Activated CD4-positive, alpha-beta T cell treated with anti-CD3 and anti-CD28 coated beads for 48 hours (primary cell): ENCODE data around the gene FAM72B.
"Not testable (repeated sequence)": the region's sequence is repeated elsewhere in the genome, so short reads cannot be mapped to it uniquely, and the experiment has no call there.

Experiments used
- DNase-seq: peaks from one replicate; pipeline ENCODE4 v3.0.0-alpha.2; 2020

The FAM72B gene

DNA sequence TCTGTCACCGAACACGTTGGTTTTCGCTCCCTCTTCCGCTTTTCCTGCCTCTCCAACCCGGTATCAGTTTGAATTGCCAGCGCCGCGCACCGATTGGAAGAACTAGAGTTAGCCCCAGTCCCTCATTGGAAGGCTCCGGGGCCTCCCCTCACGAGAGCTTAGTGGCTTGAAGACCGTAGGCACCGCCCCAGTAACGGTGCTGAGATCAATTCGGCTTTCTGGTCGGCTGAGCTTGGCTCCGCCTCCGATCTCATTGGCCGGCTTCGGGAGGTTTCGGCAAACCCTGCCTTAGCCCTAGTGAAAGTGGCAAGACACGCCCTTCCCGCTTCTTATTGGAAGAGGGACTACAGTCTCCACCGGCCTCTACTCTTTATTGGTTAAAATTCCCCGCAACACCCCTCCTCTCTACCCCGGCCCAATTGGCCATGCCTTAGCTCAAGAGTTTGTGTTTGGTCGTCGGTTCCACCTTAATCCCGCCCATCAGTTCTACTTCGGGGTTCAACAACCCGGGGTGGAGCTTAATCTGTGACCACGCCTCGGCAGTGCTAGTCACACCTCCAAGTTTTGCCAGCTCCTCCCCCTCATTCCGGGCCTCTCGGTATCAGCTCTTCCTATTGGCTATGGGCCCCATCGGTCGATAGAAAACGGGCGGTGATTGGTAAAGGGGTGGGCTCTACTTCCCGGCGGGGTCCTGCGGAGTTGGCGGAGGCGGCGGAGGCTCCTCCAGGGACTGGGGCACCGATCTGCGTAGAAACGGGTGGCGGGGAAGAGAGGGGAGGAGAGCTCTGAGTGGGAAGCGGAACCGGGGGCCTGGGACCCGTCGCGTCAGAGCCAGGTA lies at the start of gene FAM72B, which contains the start of gene SRGAP2C:
Gene FAM72B, minus strand, starts transcription at position 51 of the 838 bp plus-strand sequence. CDS start 851 bp downstream, outside the sequence.
Gene SRGAP2C, plus strand, starts transcription at position 686 of the 838 bp plus-strand sequence. CDS start 2,472 bp downstream, outside the sequence.
- DNase-seq, result peak; percentile 91

DNA sequence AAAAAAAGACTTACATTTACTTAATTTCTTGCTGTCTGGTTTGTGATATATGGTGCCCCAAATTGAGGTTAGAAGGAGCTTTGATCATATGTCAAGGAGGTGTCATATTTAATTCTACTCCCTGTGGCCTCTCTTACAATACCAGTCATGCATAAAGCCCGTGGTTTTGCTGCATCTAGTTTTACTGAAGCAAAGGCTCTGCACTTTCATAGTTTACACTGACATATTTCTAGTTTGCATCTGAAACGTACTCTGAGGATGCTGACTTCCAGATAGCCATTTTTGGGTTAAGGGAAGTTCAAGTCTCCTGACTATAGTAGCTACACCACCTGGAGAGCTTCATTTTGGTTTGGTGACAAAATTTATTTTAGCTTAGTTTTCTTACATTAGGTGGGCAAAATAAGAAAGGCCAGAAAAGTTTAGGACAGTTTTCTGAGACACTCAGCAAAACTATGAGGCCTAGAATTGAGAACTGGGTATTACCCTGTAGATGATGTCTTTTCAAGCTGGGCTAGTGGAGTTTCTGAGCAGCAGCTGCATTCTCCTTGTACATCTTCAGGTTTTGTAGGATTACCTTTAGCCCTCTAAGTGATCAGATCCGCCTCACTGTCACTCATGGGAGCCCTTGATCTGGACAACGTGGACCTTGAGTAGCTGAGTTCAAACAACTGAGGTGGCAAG lies 48.4 kb upstream of the FAM72B start:
- DNase-seq, result not testable (repeated sequence)

DNA sequence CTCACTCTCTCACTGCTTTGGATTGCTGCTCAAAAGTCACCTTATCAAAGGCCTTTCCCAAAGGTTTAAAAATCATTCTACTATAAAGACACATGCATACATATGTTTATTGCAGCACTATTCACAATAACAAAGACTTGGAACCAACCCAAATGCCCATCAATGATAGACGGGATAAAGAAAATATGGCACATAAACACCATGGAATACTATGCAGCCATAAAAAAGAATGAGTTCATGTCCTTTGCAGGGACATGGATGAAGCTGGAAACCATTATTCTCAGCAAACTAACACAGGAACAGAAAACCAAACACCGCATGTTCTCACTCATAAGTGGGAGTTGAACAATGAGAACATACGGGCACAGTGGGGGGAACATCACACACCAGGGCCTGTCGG lies 46.5 kb upstream of the FAM72B start:
- not testable (repeated sequence) for DNase-seq

DNA sequence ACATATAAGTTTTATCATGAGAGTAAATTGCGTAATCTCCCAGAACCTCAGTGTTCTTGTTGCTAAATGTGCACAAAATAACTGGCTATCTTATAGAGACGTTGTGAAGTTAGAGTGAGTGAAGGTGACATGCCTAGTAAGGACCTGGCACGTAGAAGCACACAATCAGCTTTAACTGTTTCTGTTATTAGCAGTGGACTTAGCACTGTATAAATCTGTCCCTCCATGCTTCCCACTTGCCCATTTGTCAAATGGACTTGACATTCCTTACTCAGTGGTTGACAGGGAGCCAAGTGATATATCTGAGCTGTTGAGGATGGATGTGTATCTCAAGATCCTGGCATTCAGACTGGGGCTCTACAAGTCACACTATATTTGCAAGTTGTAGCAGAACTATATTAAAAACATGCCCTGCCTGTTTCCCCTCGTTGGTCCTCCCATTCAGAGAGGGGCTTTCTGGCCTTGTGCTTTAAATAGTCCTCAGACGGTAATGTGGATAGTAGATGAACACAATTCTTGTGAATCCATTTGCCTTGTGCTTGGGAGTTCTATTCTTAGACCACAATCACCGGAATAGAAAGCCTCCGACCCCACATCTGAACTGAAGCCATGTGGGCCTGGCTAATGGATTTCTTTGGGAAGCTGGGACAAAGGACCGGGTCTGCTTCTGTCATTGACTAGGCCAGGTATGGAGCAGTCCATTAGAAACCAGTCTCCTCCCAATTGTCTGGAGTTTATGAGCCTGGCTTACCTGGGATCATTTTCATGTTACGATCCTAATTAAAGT lies 43.6 kb upstream of the FAM72B start:
- DNase-seq, result not testable (repeated sequence)

DNA sequence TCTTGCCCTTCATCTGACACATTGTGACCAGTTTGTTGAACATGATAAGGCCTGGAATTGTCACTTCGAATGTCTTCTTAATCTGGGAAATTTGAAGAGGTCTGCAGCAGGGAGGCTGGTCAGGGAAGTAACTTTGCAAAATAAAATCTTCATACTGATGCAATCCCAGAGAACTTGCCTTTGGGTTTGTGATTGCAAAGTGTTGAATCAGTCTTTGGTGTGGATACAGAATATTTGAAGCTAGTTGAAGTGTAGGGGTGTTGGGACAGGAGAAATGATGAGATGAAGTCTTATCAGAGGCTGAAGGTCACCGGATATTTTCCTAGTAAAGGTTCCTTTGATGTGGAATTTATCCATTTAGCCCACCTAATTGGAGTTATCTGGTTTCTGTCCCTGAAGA lies 42.8 kb upstream of the FAM72B start:
- DNase-seq, result not testable (repeated sequence)

DNA sequence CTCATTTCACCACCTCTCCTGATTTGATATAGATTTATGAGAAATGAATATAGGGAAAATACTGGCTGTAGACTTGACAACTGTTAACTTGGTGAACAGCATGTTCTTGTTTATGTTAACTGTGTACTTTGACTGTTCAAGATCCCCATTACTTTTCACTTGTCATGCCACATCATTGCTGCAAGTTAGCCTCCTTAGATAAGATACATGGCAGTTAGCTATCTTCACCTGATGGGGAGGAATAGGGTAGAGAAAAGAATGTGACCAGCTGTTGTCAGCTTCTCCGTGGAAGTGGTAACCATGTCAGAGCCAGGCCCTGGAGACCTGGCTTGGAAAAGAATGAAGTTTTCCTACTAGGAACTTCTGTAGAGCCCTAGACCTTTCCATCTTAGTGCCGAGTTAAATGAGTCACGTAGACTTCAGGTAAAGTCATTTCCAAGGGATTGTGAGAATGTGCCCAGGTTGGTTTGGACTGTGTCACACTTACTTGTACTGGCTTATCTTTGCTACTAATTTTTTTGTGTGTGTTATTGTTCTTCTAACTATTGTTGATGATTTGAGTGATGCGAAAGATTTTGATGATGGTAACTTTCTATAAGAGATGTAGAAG lies 42.3 kb upstream of the FAM72B start:
- not testable (repeated sequence) for DNase-seq

DNA sequence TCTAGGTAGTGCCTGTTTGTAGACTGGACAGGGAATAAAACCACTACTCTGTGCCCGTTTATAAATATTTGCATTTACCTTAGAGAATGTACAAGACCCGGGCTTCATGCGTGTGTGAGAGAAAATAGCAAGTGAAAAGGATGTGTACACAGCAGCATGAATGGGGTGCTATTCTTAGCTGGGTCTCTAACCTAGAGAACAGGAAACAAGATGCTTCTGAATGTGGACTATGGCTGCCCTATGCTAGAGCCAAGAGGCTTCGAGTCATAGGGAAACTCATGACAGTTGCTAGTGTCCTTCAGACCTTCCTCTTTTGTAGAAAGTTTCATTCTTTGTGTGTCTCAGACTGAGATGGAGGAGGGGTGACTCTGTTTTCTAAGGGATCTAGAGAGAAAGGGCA lies 40.6 kb upstream of the FAM72B start:
- DNase-seq, result not testable (repeated sequence)

DNA sequence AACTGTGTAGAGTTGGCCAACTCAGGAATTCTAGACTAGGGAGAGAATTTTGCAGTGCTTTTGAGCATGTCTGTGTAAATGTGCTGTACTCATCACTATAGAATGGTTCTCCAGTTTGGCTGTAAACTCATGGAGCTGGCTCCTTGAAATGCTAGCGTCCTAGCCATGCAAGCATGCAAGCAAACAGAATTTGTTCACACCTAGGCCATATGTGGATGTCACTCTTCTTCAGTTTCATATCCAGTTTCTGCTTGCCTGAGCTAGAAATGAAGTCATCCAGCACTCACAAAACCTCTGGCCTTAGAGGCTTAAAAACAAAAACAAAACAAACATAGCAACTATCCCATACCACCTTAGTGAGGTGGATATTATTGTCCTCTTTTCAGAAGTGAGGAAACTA lies 37.6 kb upstream of the FAM72B start:
- not testable (repeated sequence) for DNase-seq

DNA sequence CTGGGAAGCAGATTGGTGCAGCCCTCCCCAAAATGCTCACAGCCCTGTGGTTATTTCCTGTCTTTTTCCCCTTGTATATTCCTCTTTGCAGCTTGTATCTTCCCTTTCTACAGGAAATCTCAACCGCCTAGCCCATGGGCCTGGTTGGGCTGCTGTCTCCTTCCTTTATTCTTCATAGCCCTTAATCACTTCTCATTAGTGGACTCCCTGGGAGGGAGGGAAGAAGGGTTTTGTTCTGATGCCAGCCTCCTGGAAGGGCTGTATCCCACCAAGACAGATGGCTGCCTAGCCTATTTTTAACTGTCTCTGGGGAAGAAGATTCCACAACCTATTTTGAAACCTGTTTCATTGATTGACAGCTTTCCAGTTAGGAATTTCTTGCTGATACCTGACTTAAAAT lies 32.5 kb upstream of the FAM72B start:
- not testable (repeated sequence) for DNase-seq

DNA sequence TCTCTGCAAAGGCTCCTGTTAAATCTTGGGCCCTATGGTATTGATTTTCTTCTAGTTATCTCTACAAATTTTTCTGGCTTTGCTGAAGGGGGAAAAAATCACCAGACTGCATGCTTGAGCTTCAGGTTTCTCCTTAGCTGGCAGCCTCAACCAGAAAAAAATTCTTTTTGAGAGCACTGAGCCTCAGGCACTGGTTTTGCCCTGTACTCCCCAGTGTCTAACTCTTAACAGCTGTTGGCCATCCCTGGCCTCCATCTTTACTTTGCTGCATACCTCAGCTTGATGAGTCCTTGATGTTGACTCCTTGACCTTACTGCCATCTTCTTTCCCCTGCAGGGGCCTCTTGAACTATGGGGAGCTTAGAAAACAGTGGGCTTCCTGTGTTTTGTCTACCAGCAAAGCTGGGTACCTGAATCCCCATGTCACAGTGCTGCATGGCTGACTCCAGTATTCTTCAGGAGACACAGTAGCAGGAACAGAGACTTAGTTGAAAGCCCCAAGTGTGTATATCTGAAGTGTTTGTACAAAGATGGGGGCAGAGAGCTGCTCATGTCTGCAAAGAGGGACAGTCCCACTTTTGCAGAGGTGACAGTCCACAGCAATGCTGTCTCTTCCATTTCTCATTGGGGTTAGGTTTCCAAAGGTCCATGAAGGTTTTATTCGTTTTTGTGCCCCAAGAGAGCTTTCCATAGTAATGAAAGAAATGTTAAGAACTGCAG lies 31.7 kb upstream of the FAM72B start:
- not testable (repeated sequence) for DNase-seq

DNA sequence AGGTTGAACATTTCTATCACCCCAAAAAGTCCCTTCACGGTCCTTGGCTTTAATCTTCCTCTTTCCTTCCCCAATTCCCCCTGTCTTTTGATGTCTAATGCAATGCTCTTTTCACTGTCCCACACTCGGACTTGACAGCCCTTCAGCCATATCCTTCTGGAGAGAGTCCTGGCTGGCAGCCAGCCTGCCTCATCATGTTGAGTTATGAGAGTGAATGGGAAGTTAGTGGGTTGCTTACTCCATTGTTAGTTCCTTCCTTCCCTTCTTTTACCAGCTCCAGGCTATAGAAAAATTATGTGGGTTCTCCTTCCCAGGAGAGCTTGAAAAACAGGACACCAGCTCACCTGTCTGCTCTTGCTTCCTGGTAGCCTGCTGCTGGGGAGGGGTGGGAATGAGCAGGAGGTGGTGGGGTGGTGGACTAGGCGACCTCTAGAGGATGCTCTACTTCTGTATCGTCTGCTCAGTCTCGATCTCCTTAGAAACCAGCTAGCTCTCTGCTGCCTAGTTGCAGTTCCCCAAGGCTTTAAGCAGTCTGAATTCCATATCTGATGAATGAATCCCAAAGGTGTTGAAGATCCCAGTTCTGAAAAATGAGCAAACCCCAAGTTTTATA lies 30.5 kb upstream of the FAM72B start:
- DNase-seq, result not testable (repeated sequence)

DNA sequence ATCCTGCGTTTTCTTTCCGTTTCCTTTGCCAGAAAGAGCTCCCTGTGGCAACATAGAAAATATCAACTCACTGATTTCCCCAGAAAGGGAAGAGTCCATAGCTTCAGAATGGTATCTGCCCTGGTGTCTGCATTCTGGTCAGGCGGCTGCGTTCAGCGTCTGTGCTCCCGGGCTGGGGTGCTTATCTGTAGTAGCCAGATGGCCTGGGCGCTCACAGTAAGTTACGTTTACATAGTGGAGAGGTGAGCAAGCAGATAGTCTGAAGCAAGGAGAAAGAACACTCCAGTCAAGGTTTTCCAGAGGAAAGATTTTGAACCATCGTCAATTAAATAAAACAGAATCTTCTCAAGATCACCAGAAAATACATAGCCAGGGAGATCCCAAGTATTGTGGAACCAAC lies 29.4 kb upstream of the FAM72B start:
- DNase-seq, result not testable (repeated sequence)

DNA sequence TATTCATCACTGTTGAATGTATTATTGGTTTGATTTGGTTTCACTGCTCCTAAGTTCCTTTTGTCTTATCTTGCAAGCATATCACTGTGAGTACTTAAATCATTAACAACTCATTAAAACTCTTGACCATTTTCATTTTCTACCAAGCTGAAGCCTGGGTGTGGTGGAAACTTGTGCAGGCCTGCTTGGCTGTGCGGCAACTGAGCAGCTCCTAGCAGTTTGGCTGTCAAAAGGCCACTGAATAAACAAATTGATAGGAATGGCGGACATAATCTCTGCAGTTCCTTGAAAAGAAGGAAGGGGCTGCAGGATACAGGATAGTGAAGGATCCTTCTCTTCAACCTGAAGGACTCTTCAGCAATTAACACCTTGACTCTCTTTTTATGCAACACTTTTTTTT lies 26.6 kb upstream of the FAM72B start:
- DNase-seq, result not testable (repeated sequence)

DNA sequence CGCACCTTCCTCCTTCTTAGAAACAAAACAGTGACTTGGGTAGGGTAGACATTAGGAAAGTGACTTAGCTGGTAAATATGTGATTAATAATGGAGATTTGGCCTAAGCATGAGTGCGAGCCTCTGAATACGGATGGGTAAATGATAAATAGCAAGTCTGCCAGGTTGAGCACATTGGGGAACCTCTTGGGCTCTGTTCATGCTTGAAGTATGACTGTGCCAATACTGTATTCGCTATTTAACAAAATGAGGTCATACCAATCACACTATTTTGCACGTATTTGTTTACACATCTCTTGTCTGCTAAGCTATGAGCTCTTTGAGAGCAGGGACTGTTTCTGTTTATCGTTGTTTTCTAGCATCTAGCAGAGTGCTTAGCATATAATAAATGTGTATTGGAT lies 24.2 kb upstream of the FAM72B start:
- not testable (repeated sequence) for DNase-seq

DNA sequence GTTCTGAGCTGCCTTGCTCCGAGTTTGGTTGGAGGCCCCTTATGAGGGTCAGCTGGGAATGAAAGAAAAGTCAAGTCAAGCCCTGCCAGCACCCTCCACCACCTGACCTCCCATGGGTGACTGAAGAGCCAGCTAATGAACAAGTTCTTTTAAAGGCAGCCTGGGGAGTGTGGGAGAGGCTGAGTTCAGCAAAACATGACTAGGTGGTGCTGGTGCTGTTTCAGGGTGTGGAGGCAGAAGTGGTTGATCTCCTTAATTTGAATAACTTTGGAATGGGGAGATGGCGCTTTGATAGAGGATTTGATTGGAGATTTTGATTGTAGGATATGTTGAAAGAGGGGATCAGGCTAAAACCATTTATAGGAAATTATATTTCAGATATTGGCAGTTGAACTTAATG lies 23.2 kb upstream of the FAM72B start:
- not testable (repeated sequence) for DNase-seq

DNA sequence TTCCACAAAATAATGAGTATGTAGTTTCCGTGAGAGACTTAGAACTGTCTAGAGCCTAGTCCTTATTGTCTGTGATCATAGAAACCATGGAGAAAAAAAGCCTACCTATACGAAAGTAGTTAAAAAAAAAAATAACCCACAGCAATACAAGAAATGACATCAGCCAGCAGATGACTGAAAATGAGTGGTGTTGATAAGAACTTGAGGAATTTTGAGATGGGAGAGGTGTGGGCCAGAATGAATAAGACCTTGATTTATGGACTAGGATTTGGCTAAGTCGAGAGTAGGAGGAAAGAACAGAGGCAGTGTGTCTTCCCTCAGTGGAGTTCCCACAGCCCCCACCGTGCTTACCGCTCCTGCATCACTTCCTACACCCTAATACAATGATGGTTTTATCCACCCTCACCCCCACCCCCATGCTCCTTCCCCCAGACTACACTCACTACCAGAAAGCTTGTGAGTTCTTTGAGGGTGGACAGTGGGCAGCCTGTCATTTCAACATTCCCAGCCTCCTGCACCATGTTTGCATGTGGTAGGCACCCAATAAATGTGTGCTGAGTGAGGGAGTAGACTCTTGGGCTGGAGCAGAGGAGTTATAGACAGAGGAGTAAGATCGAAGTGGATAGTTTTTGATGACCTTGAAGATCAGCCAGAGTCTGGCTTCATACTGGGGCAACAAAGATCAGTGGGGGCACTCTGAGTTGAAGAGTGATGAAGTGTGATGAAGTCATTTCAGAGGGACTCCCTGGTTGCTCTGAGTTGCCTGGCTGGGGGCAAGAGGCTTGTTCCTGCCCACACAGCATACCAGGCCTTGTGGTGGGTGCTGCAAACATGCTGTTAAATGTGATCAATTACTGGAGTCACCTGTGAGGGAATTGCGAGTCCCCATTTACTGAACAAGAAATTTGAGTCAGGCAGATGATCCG lies 21.9 kb upstream of the FAM72B start:
- not testable (repeated sequence) for DNase-seq

DNA sequence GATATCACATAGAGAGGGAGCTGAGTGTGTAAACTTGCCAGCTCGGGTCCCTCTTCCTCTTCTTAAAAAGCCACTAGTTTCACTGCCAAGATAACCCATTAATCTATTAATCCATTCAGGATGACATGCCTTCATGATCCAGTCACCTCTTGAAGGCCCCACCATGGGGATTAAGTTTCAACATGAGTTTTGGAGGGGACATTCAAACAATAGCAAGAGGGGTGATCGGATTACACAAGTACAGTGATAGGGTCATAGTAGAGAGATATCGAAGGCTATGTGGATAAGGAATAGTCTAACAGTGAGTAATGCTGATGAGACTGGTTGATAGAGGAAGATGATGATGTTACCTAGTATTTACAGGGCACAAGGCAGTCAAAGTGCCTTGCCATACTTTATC lies 18.8 kb upstream of the FAM72B start:
- not testable (repeated sequence) for DNase-seq

DNA sequence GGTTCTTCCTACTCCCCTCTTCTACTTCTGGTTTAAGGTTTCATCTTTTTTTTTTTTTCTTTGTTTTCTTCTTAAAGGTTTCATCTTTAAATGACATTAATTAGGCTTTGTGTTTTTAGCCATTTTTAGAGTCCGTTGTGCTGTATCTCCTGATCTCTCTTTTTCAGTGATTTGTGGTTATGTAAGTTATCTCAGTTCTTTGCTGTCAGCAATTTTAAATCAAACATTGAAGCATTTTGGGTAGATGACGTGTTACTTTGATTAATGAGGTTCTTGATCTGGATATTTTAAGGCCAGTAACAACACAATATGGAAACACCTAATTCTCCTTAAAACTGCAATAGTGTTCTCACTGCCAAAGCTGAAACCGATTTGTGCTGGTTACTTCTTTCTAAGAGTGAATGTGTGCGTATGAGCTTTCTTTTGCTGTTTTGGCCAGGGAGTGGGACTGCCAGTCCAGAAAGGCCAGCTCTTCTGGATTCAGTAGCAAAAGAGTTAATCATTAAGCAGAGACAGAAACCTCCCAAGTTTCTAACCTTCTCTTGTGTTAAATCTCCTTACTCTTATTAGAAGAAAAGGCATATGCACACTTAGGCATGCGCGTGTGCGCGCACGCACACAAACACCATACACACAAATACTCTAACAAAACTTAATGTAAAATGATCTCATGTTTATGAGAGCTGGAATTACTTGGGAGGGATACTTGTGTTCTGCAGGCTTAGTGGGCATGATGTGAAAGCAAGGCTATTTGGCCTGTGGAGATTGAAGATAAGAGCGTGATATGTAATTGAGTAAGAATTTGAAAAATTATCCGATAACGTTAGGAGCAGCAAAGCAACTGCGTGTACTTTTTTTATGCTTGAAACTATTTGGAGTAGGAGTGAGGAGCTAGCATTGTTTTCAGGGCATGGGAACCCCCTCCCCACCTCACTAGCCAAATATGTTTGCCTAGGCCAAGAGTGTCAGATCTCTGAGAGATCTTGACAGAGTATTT lies 17.1 kb upstream of the FAM72B start:
- not testable (repeated sequence) for DNase-seq

DNA sequence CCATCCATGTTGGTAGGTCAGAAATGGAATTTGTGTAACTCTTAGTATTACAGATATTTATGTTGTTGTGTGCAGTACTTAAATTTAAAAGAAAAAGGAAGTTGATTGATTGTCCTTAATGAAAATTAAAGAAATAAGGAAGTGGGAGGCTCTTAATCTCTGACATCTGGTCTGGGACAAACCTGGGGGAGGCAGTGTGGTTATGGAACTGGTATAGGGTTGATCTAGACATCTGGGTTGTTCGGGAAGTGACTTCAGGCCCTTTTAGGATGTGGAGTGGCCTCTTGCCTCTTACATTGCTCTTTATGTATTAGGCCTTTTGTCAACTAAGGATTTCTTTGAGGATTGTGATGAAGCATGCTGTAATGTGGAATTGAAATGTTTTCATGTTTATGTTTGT lies 16.1 kb upstream of the FAM72B start:
- DNase-seq, result not testable (repeated sequence)
